Measurements from ENCODE around the gene EIPR1.
"Not testable (repeated sequence)": the region's sequence is repeated elsewhere in the genome, so short reads cannot be mapped to it uniquely, and the experiment has no call there.

The EIPR1 gene

GRCh38 chr2:3208179-3208578 lies 169.4 kb downstream of the EIPR1 start:
- DNase-seq: no peak

GRCh38 chr2:3207091-3207491 lies 170.5 kb downstream of the EIPR1 start:
- no peak for DNase-seq

- no peak for DNase-seq
These were observed 171.8 kb downstream of the EIPR1 start for GRCh38 chr2:3205845-3206244.

GRCh38 chr2:3204031-3204821 lies 173.4 kb downstream of the EIPR1 start:
- no peak for DNase-seq

GRCh38 chr2:3203497-3204019 lies 174.1 kb downstream of the EIPR1 start:
- DNase-seq: no peak

- no peak for DNase-seq
These were observed 174.7 kb downstream of the EIPR1 start for GRCh38 chr2:3202926-3203325.

GRCh38 chr2:3201281-3201680 lies 176.3 kb downstream of the EIPR1 start:
- no peak for DNase-seq

GRCh38 chr2:3200420-3200939 lies 177.1 kb downstream of the EIPR1 start:
- no peak for DNase-seq

- no peak for DNase-seq
These were observed 177.8 kb downstream of the EIPR1 start for GRCh38 chr2:3199627-3200345.

- not testable (repeated sequence) for DNase-seq
These were observed 178.9 kb downstream of the EIPR1 start for GRCh38 chr2:3198671-3199192.

GRCh38 chr2:3198119-3198518 lies 179.5 kb downstream of the EIPR1 start:
- no peak for DNase-seq

GRCh38 chr2:3197308-3197707 lies 180.3 kb downstream of the EIPR1 start:
- no peak for DNase-seq

- DNase-seq: no peak
These were observed 180.9 kb downstream of the EIPR1 start for GRCh38 chr2:3196716-3197115.

GRCh38 chr2:3195641-3196476 lies 181.8 kb downstream of the EIPR1 start:
- DNase-seq: no peak

- DNase-seq: no peak
These were observed 182.8 kb downstream of the EIPR1 start for GRCh38 chr2:3194828-3195227.

- DNase-seq: no peak
These were observed 183.9 kb downstream of the EIPR1 start for GRCh38 chr2:3193443-3194330.

GRCh38 chr2:3192920-3193319 lies 184.7 kb downstream of the EIPR1 start:
- peak; percentile 2 for DNase-seq

- no peak for DNase-seq
These were observed 185.3 kb downstream of the EIPR1 start for GRCh38 chr2:3192281-3192818.

- no peak for DNase-seq
These were observed 187.7 kb downstream of the EIPR1 start for GRCh38 chr2:3189961-3190360.

- DNase-seq: no peak
These were observed 188.5 kb downstream of the EIPR1 start for GRCh38 chr2:3189076-3189591.

- DNase-seq: no peak
These were observed 189.1 kb downstream of the EIPR1 start for GRCh38 chr2:3188405-3188946.
